GM12892 (cell line): ENCODE measurements around the gene METTL14.

Experiments
- POLR2A ChIP-seq: IDR thresholded peaks from 2 replicates; pipeline ENCODE4 v1.6.1; 2011; ENCODE audit warnings: low read depth, low read length, control low read depth
- POLR2AphosphoS5 ChIP-seq: IDR thresholded peaks from 2 replicates; pipeline ENCODE4 v1.6.1; 2011; ENCODE audit warnings: low read depth, low read length, control low read depth
- TAF1 ChIP-seq: IDR thresholded peaks from 2 replicates; pipeline ENCODE4 v1.6.1; 2011; ENCODE audit warnings: low read depth, mild to moderate bottlenecking, control low read depth, low read length, borderline replicate concordance

GRCh38 chr4:118760092-118760491 is 74.9 kb downstream of the METTL14 start:
- TF ChIP-seq POLR2A, result no peak
- no peak for TF ChIP-seq POLR2AphosphoS5
- no peak for TF ChIP-seq TAF1
